Fibroblast of the aortic adventitia (primary cell): ENCODE data around the gene TCAIM. TPM values are rescaled to one million over a fixed set of nuclear protein-coding genes. Genes with fewer than 3 reads are reported as not detected.

Source experiments
- DNase-seq: peaks from one replicate; pipeline ENCODE4 v3.0.0-alpha.2; 2010; ENCODE audit warnings: low read depth
- H3K4me3 ChIP-seq: 2 replicates; pipeline ENCODE4 v1.5.1; 2011; ENCODE audit warnings: low read depth, mild to moderate bottlenecking, control low read depth, low read length, moderate library complexity
- CTCF ChIP-seq: IDR thresholded peaks from 2 replicates; pipeline ENCODE4 v1.5.1; 2011; ENCODE audit warnings: mild to moderate bottlenecking, low read length, control low read depth, inconsistent platforms; ENCODE audit not compliant: insufficient read depth
- total RNA-seq: library from RNA; depleted of rRNA; stranded (reverse); fragments of >200 nt; gene quantifications from 2 replicates; pipeline ENCODE4 v1.2.3, GENCODE V29; 2012; ENCODE audit warnings: low replicate concordance

The TCAIM gene
- total RNA-seq, 1 donor = 33.3 TPM

- no peak overlapping the region for H3K4me3 ChIP-seq
- no peak for TF ChIP-seq CTCF
- no peak for DNase-seq
Observed at GRCh38 chr3:44451441-44451840, 112.9 kb downstream of the TCAIM start.

GRCh38 chr3:44454258-44454657 is 115.7 kb downstream of the TCAIM start:
- DNase-seq = no peak
- no peak overlapping the region for H3K4me3 ChIP-seq
- TF ChIP-seq CTCF = no peak

GRCh38 chr3:44455318-44455717 is 116.8 kb downstream of the TCAIM start:
- TF ChIP-seq CTCF = no peak
- DNase-seq = no peak
- H3K4me3 ChIP-seq = no peak overlapping the region

Other genes with a start within 250 kb of the TCAIM start
- gene TOPAZ1, start 96.9 kb upstream of the TCAIM start, total RNA-seq = not detected in 2 replicates
- 12.1 and 14.3 TPM in 2 replicates for gene ZNF445, start 138.9 kb downstream of the TCAIM start, total RNA-seq
- gene ZKSCAN7, start 216.4 kb downstream of the TCAIM start, total RNA-seq = 3.5 and 5.0 TPM in 2 replicates
- gene ZNF660, start 246.2 kb downstream of the TCAIM start, total RNA-seq = 2.0 and 6.9 TPM in 2 replicates